GM21717 (cell line): ENCODE results near the gene PALLD.

Experiments used
- ATAC-seq: cut with Tn5 transposase; IDR thresholded peaks from one replicate; pipeline ENCODE4 v1.9.1; 2021; ENCODE audit warnings: mild to moderate bottlenecking, moderate library complexity; ENCODE audit not compliant: unreplicated experiment

Gene PALLD

DNA sequence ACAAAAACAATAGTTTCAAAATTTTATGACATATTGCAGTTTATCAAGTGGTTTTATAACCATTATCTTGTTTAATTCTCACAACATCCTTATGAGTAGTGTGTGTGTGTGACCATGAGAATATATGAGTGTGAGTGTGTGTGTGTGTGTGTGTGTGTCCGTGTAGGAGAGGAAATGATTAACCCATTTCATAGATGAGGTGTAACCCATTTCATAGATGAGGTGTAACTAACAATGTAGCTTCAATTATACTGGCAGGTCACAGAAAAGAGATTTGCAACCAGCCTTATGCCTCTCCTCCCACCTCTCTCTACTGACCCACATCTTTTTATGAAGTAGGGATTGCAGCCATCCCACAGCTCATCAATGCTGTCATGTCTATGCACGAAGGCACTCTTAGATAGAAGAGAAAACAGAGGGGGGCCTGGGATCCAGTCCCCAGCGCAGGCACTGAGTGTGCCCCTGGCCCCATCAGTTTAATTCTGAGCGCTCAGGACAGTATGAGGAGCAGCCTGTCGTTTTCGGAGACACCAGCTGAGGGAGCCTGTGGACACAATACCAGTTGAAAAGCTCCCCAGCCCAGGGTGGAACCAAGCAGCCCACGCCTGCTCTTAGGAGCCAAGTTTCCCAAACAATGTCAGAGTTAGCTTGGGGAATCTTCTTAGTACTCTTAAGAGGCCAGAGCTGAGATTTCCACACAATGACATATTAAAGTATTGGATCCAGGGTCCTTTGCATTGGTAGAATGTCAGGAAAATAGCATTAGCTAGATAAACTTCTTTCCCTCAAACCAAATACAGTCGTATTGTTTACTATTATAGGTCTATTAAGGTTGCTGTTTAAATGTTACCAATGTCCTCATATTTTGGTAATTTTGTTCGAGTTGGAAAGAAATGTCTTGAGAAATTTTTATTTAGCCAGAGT lies 88.6 kb downstream of the PALLD start:
- ATAC-seq: peak; percentile 85

DNA sequence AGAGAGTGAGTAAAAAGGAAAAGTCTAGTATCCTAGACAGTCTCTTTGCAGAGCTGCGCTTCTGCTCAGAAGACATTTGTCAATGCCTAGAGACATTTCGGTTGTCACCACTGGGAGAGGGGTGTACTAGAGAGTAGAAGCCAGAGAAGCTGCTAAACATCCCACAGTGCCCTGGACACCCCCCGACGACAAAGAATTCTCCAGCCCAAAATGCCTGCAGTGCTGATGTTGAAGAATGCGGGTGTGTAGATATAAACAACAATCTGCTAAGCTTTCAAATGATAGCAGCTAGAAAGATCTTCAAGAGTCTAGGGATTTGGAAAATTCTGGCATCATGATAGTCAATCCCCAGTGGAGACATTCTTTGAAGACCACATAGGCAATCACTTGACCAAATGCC lies 90.1 kb downstream of the PALLD start:
- ATAC-seq: no peak

GRCh38 chr4:168587411-168588125 lies 90.7 kb downstream of the PALLD start:
- ATAC-seq: no peak

- ATAC-seq: no peak
Observed at GRCh38 chr4:168588916-168589531, 92.2 kb downstream of the PALLD start.

DNA sequence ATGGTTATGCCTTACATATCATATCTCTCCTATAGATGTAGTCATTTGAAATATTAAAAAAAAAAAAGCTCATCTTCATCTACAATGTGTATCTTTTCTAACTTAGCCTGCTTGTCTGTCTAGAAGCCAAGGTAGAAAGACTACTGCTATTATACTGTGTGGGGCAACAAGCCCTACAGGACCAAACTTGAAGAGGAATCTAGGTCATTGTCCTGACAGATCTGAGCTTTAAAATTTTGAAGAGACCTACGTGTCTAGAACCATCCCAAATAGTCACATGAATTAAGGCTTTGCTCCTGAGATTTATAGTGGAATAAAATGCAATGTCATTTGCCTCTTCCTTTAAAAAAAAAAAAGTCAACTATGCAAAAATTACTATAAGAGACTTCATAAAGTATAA lies 95.8 kb downstream of the PALLD start:
- ATAC-seq: no peak

GRCh38 chr4:168593399-168593798 lies 96.5 kb downstream of the PALLD start:
- ATAC-seq: no peak

DNA sequence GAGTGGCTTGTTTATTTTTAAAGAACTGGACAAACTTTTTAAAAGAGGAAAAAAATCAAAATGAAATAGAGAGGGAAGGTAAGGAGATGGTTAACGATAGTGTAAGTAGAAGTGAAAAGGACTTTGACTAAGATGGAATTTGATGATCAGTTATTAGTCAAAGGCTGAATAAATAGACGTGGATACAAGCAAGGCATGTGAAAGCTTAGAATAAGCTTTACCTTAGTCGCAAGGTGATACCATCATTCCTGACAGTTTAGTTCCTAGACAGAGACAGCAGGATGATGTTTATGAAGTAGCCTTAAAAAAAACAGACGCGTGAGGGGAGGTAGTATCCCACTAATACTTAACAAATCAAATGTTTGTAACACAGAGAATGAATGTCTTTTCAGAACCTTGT lies 97.3 kb downstream of the PALLD start:
- no peak for ATAC-seq

DNA sequence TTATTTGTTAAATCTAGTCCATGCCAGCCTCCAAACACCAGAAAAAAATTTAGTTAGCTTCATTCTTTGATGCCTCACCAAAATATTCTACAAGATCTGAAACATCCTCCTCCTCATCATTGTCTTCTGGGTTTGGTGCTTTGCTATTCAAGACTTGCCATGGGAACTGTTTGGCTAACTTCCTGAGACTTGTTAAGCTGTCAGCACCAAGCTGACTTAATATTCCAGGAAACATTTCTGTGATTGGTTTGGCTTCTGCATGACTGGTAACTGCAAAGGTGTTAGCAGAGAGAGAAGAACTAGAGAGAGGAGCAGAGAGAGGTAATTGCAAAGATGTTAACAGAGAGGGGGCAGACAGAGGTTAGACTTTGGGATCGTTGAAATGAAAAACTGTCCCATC lies 101.3 kb downstream of the PALLD start:
- ATAC-seq: no peak

DNA sequence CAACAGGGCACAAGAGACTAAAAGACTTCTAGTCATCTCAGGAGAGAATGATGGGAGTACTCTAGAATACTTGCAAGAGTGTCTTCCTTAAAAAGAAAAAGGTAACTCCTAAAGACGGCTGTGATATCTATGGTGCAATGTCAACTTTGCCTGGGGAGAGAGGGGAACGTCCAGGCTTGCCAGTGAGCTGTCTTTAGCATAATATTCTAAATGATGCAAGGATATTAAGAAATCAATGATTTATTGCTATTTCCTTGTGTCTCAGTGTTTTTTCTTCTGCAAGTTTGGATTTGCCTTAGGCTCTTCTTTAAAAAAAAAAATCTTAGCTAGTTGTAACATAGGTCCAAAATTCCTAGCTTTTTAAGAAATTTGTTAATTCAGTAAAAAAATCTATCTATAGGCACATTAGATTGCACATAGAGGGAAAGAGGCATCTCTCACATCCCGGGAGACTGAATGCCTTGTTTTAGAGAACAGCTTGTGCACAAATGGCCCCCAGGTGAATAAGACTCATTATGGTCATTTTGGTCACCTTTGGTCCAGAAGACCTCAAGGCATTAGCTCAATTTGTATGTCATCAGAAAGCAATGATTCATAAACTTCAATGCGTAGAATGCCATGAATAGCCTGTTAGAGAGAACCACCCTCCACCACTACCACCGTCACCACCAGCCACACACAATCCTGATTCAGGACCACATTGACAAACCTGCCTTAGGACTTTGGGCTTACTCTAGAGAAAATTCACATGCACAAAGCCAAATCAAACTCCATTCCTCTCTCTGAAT lies 104.1 kb downstream of the PALLD start:
- no peak for ATAC-seq

GRCh38 chr4:168601899-168602298 lies 105.0 kb downstream of the PALLD start:
- ATAC-seq: no peak

DNA sequence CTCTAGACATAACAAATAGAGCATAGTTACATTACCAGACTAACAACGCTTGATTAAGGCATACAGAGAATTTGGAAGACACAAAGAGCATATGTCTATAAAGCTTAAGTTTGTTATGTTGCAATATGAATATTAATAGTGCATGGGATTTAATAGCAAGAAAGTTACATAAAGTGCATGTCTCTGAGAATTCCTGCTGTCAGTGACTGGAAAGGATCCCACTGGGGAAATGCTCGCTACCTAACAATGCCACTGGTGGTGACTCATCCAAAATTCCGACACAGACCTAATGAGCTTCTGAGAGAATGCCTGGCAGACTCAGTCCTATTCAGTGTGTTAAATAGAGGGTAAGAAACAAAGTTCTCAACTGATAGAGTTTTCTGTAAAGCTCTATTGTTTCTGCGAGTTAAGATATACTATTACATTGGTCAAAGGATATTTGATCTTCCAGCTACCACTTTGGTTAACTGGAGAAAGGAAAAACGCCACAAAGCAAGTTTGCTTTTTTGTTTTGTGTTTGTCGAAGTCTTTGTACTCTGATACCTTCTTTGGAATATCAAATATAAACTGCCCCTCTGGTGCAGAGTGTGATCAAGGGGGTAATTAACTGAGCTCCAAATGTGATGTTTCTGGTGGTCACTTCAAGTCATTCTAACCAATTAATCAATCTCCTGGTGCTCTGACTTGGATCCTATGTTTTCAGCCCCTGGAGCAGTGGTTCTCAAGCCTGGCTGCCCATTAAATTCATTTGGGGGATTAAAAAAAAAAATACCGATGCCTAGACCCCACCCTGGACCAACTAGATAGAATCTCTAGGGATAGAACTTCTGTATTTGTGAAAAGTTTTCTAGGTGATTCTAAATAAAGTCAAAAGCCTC lies 107.9 kb downstream of the PALLD start:
- ATAC-seq: no peak

DNA sequence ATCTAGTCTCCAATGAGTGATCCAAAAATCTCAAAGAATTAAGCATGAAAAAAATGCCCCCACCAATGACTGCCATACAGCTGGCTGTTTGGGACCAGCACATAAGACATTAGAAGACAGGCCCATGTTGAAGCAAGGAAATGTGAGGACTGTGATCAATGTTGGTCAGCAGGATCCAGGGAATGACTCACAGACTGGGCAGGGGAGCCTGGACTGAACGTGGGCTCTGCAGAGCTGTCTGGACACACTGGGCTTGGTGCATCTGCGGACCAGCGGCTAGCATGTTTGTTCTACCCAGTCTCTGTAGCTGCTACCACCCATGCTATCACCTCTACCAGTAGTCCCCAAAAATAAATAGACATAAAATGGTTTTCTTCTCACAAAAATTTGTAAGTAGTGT lies 108.6 kb downstream of the PALLD start:
- no peak for ATAC-seq

DNA sequence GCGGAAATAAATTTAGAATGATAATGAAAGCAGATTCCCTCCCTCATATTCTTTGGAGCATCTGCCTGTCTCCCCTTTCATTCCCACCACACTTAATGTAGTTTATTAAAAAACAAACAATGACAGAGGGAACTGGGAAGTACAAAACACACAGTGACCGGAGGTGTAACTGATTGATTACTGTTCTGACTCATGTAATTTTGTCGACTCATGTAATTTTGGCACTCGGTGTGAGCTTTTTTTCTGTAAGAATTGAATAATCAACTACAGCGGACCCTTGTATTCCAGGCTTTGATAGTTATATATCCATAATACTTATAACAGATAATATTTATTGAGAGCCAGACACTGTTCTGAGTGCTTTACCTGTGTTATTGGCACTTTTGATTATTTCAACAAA lies 110.4 kb downstream of the PALLD start:
- no peak for ATAC-seq

DNA sequence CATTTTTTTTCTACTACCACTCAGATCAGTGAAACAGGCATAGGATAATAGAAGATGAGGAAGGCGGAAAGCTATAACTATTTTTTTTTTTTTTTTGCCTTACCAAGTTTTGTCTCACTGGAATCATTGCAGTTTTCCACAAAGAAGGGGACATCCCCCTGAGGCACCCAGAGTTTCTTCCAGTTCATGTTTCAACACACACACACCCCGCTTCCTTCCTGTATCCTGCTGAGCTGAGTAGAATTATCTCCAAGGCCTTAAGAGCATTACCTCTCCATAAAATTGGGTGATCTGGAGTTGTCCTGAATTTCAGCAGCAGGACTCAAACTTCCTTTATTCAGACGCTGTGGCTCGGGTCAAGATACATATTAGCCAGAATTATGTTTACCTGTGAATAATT lies 111.9 kb downstream of the PALLD start:
- ATAC-seq: no peak

- no peak for ATAC-seq
Observed at GRCh38 chr4:168609369-168609768, 112.5 kb downstream of the PALLD start.

DNA sequence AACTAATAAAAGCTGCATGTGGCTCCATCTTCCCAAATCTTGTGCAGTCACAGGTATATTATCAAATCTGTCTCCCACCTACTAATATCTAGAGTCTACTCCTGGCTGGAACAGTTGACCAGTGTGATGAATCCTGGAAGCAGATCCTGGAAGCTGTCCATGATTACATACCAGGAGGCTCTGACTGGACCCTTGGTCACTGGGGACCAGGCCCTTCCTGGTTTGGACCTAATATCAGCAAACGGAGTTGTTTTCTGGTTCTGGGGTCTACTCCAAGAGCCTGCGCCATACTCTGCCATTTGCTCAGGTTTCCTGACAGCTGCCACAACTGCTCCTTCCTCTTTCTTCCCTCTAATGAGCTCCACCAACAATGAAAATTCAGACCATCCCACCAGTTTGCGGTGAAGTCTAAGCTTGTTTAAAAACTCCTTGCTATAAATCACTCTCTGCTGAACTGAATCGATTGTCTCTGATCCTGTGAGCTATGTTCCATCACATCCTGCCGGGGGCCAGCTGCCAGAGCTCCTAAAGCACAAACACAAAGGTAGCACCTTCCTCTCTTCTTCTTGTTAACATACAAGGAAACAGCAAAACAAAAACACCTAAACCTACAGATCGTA lies 114.2 kb downstream of the PALLD start:
- no peak for ATAC-seq

GRCh38 chr4:168612450-168613135 lies 115.7 kb downstream of the PALLD start:
- ATAC-seq: no peak

DNA sequence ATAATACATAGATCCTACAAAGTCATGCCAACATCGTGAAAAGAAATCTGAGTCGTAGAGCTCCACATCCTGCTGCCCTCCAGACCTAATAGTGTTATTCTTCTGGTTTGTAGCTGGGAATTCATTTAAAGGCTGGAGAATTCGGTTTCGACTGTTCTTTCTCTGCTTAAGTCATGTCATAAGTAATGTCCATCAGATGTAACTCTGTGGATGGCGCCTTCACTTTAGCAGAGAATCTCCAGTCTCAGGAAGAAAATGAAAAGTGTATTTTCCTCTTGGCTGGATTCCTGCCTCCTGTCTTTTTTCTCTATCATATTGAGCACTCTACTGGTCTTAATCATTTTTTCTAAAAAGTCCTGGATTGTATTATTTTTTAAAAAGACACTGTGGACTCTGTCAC lies 117.0 kb downstream of the PALLD start:
- no peak for ATAC-seq
